H9 (cell line): ENCODE data around the gene PALM2AKAP2. TPM values are rescaled to one million over a fixed set of nuclear protein-coding genes. Genes with fewer than 3 reads are reported as not detected.
A peak's percentile ranks its signal among the peaks of the same experiment; 100 is the strongest.

Source experiments
- DNase-seq: peaks from one replicate; pipeline ENCODE4 v3.0.0-alpha.2; 2017
- H2AFZ ChIP-seq: one replicate; pipeline ENCODE4 v1.6.1; 2013; ENCODE audit warnings: mild to moderate bottlenecking, low read length, control low read depth, moderate library complexity
- H2AK5ac ChIP-seq: 2 replicates; pipeline ENCODE4 v1.6.1; 2013; ENCODE audit warnings: low read length, control low read depth, mixed read lengths; ENCODE audit not compliant: insufficient read length
- H2BK120ac ChIP-seq: one replicate; pipeline ENCODE4 v1.6.1; 2013; ENCODE audit warnings: low read depth, mild to moderate bottlenecking, low read length, control low read depth, inconsistent platforms; ENCODE audit not compliant: poor library complexity, severe bottlenecking
- H2BK12ac ChIP-seq: 2 replicates; pipeline ENCODE4 v1.6.1; 2013; ENCODE audit warnings: low read length, control low read depth, mixed read lengths, low read depth; ENCODE audit not compliant: insufficient read length
- H2BK15ac ChIP-seq: 2 replicates; pipeline ENCODE4 v1.6.1; 2013; ENCODE audit warnings: low read depth, low read length, control low read depth
- H2BK20ac ChIP-seq: one replicate; pipeline ENCODE4 v1.6.1; 2013; ENCODE audit warnings: low read depth, mild to moderate bottlenecking, low read length, control low read depth, inconsistent platforms; ENCODE audit not compliant: poor library complexity, severe bottlenecking
- H2BK5ac ChIP-seq: 2 replicates; pipeline ENCODE4 v1.6.1; 2013; ENCODE audit warnings: low read length, control low read depth, mixed read lengths; ENCODE audit not compliant: insufficient read length
- H3K14ac ChIP-seq: 2 replicates; pipeline ENCODE4 v1.6.1; 2013; ENCODE audit warnings: low read length, control low read depth; ENCODE audit not compliant: insufficient read depth
- H3K18ac ChIP-seq: 2 replicates; pipeline ENCODE4 v1.6.1; 2013; ENCODE audit warnings: low read depth, mild to moderate bottlenecking, mixed read lengths, low read length, control low read depth; ENCODE audit not compliant: insufficient read length
- H3K23ac ChIP-seq: 2 replicates; pipeline ENCODE4 v1.6.1; 2013; ENCODE audit warnings: low read length, control low read depth, mixed read lengths, low read depth; ENCODE audit not compliant: insufficient read length
- H3K23me2 ChIP-seq: 2 replicates; pipeline ENCODE4 v1.6.1; 2013; ENCODE audit warnings: low read depth, mild to moderate bottlenecking, mixed read lengths, low read length, control low read depth; ENCODE audit not compliant: insufficient read length, poor library complexity, severe bottlenecking
- H3K27ac ChIP-seq: 2 replicates; pipeline ENCODE4 v1.5.1; 2013; ENCODE audit warnings: low read length, control low read depth, mixed read lengths, low read depth; ENCODE audit not compliant: insufficient read length
- H3K27me3 ChIP-seq: 2 replicates; pipeline ENCODE4 v1.6.1; 2013; ENCODE audit warnings: low read length, control low read depth, inconsistent platforms; ENCODE audit not compliant: insufficient read depth
- H3K4ac ChIP-seq: 2 replicates; pipeline ENCODE4 v1.6.1; 2013; ENCODE audit warnings: low read depth, mild to moderate bottlenecking, control low read depth, inconsistent platforms, low read length, moderate library complexity
- H3K4me1 ChIP-seq: 2 replicates; pipeline ENCODE4 v1.6.1; 2013; ENCODE audit warnings: low read length, control low read depth, inconsistent platforms; ENCODE audit not compliant: insufficient read depth
- H3K4me2 ChIP-seq: 2 replicates; pipeline ENCODE4 v1.6.1; 2013; ENCODE audit warnings: low read length, control low read depth, mixed read lengths; ENCODE audit not compliant: insufficient read length, insufficient read depth
- H3K56ac ChIP-seq: 2 replicates; pipeline ENCODE4 v1.6.1; 2013; ENCODE audit warnings: low read depth, mild to moderate bottlenecking, mixed read lengths, low read length, control low read depth; ENCODE audit not compliant: insufficient read length
- H3K79me1 ChIP-seq: 2 replicates; pipeline ENCODE4 v1.6.1; 2013; ENCODE audit warnings: low read depth, mild to moderate bottlenecking, moderate library complexity, low read length, control low read depth, inconsistent platforms; ENCODE audit not compliant: insufficient read depth, poor library complexity, severe bottlenecking
- H3K79me2 ChIP-seq: 2 replicates; pipeline ENCODE4 v1.6.1; 2013; ENCODE audit warnings: low read length, control low read depth, inconsistent platforms; ENCODE audit not compliant: insufficient read depth
- H3K9ac ChIP-seq: 2 replicates; pipeline ENCODE4 v1.6.1; 2013; ENCODE audit warnings: low read length, control low read depth, mixed read lengths; ENCODE audit not compliant: insufficient read length; ENCODE audit errors: extremely low read depth
- H3K9me3 ChIP-seq: one replicate; pipeline ENCODE4 v1.6.1; 2013; ENCODE audit warnings: low read depth, low read length, inconsistent platforms; ENCODE audit not compliant: control insufficient read depth
- H3T11ph ChIP-seq: one replicate; pipeline ENCODE4 v1.6.1; 2013; ENCODE audit warnings: mild to moderate bottlenecking, low read length, control low read depth, inconsistent platforms
- H4K20me1 ChIP-seq: one replicate; pipeline ENCODE4 v1.6.1; 2013; ENCODE audit not compliant: control insufficient read depth, insufficient read length, insufficient read depth
- H4K5ac ChIP-seq: 2 replicates; pipeline ENCODE4 v1.6.1; 2013; ENCODE audit warnings: low read depth, mild to moderate bottlenecking, mixed read lengths, low read length, control low read depth; ENCODE audit not compliant: insufficient read length
- H4K8ac ChIP-seq: replicated peaks from 2 replicates; pipeline ENCODE4 v1.6.1; 2013; ENCODE audit warnings: low read length, control low read depth, mixed read lengths, low read depth; ENCODE audit not compliant: insufficient read length
- H4K91ac ChIP-seq: 2 replicates; pipeline ENCODE4 v1.6.1; 2013; ENCODE audit warnings: low read depth, mild to moderate bottlenecking, moderate library complexity, mixed read lengths, low read length, control low read depth; ENCODE audit not compliant: insufficient read length
- H3K27ac Mint-ChIP-seq, 3 experiments: 2 replicates in 2 of 3; 3 replicates in 1 of 3; pipeline ENCODE4 v1.8.0; 2020 to 2021; ENCODE audit warnings: mixed read lengths in 3 of 3, mild to moderate bottlenecking in 1 of 3, moderate library complexity in 1 of 3
- H3K27me3 Mint-ChIP-seq: 2 replicates; pipeline ENCODE4 v1.8.0; 2021; ENCODE audit warnings: low read depth, mild to moderate bottlenecking, moderate library complexity, mixed read lengths
- H3K36me3 Mint-ChIP-seq, 3 experiments: 2 replicates in 2 of 3; 3 replicates in 1 of 3; pipeline ENCODE4 v1.8.0; 2020 to 2021; ENCODE audit warnings: low read depth in 3 of 3, mixed read lengths in 3 of 3; ENCODE audit not compliant: insufficient read depth in 1 of 3
- H3K4me1 Mint-ChIP-seq, 2 experiments: 2 replicates each; pipeline ENCODE4 v1.8.0; 2020; ENCODE audit warnings: mixed read lengths in 2 of 2
- H3K4me3 Mint-ChIP-seq, 2 experiments: 2 replicates in 1 of 2; 3 replicates in 1 of 2; pipeline ENCODE4 v1.8.0; 2020 to 2021; ENCODE audit warnings: mild to moderate bottlenecking in 2 of 2, mixed read lengths in 2 of 2, moderate library complexity in 1 of 2
- H3K9me3 Mint-ChIP-seq, 2 experiments: 2 replicates in 1 of 2; 3 replicates in 1 of 2; pipeline ENCODE4 v1.8.0; 2020; ENCODE audit warnings: mild to moderate bottlenecking in 2 of 2, mixed read lengths in 2 of 2, moderate library complexity in 1 of 2
- CTCF ChIP-seq: fragments of 200-600 bp; sonication (generic); conservative IDR thresholded peaks from 3 replicates; pipeline ENCODE4 v1.8.0; 2021; ENCODE audit warnings: antibody characterized with exemption, mild to moderate bottlenecking
- WGBS: extraction: QIAGEN DNeasy Blood & Tissue Kit; methylation state at CpG from one replicate; pipeline ENCODE4 v1.1.7; 2013; ENCODE audit warnings: missing lambda C conversion rate, low lambda C conversion rate, mixed read lengths; ENCODE audit not compliant: insufficient read length; ENCODE audit errors: extremely low coverage; 5-methylcytosine and 5-hydroxymethylcytosine counted together
- total RNA-seq: library from RNA; stranded (reverse); gene quantifications from 2 replicates; pipeline ENCODE4 v1.2.1, GENCODE V29; 2021

The PALM2AKAP2 gene
- total RNA-seq, 1 experiment from 2014 or later = 3.6 TPM

DNA sequence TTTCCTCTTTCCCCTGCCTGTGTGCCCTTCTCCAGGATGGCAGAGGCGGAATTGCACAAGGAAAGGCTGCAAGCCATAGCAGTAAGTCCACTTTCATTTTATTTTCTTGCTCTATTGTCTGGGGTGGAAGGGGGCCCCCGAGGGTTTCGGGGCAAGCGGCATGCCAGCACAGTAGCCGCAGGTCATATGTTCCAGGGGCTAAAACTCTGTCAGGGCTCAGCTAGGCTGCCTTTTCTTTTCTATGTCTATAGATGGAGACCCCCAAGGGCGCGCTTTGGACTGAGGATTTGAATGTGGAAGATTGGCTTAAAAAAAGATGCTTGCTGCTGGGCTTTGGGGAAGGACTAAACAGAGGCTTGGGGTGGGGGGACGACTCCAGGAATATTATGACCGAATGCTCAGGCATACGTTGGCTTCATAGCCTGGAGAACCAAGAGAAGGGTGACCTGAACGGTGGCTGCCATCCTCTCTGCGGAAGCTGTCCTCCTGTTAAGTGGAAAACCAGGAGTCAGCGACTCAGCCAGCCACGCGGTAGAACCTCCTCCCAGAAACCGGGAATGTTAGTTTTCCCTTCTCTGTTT, 545 bp downstream of the PALM2AKAP2 start:
- no peak overlapping the region for H4K91ac ChIP-seq
- peaks cover 43% of the 10 kb centered on the region for H3K27me3 Mint-ChIP-seq

More for the DNA sequence above, 545 bp downstream of the PALM2AKAP2 start:
- H4K20me1 ChIP-seq = no peaks in the 10 kb centered on the region
- H3K56ac ChIP-seq = no peak overlapping the region
- H3K14ac ChIP-seq = peak overlapping the region; percentile 52; the same call in 1 of the 2 replicates
- H3K4me2 ChIP-seq = peak overlapping the region; percentile 88
- H3K4ac ChIP-seq = no peak overlapping the region
- H3T11ph ChIP-seq = no peak overlapping the region
- peaks cover 5% of the 10 kb centered on the region; the same call in 1 of the 2 replicates for H3K79me2 ChIP-seq
- H3K18ac ChIP-seq = no peak overlapping the region
- no CpG with 5 or more reads among the region's 16 CpGs for WGBS
- H3K23me2 ChIP-seq = peaks cover 6% of the 10 kb centered on the region
- no peak overlapping the region for H3K23ac ChIP-seq
- H3K27me3 ChIP-seq = no peaks in the 10 kb centered on the region; the same call in 1 of the 2 replicates
- no peak overlapping the region for H2BK12ac ChIP-seq
- H2BK20ac ChIP-seq = no peak overlapping the region
- TF ChIP-seq CTCF = no peak
- H3K79me1 ChIP-seq = no peaks in the 10 kb centered on the region
- peak overlapping the region; percentile 63 for H2AFZ ChIP-seq
- H2BK15ac ChIP-seq = no peak overlapping the region
- H2BK120ac ChIP-seq = no peak overlapping the region
- no peak overlapping the region for H2AK5ac ChIP-seq
- H3K27ac Mint-ChIP-seq = no peak overlapping the region
- DNase-seq = no peak
- 0 out of 2 replicates have a peak, but pooled peaks cover 2% of the 10 kb centered on the region for H3K4me1 ChIP-seq
- no peak overlapping the region for H3K27ac ChIP-seq
- H4K5ac ChIP-seq = no peak overlapping the region
- H3K9ac ChIP-seq = peak overlapping the region; percentile 25
- H2BK5ac ChIP-seq = no peak overlapping the region
- H3K36me3 Mint-ChIP-seq = no peaks in the 10 kb centered on the region
- no peaks in the 10 kb centered on the region for H3K9me3 ChIP-seq
- peaks cover 4 to 13% of the 10 kb centered on the region in 2 experiments for H3K4me1 Mint-ChIP-seq
- peak overlapping the region; percentile 74 to 91 for H3K4me3 Mint-ChIP-seq
- no peak overlapping the region for H4K8ac ChIP-seq
- H3K9me3 Mint-ChIP-seq = no peaks in the 10 kb centered on the region
